Smooth muscle cell of the umbilical artery (primary cell): ENCODE measurements around the gene REXO1. TPM values are rescaled to one million over a fixed set of nuclear protein-coding genes. Genes with fewer than 3 reads are reported as not detected.

Source experiments
- total RNA-seq: library from RNA; depleted of rRNA; stranded (reverse); fragments of >200 nt; gene quantifications from 2 replicates; pipeline ENCODE4 v1.2.3, GENCODE V29; 2014

Gene REXO1
- total RNA-seq, result 5.3 and 17.4 TPM in 2 replicates

GRCh38 chr19:1848399-1849131 is at the start of gene REXO1:
REXO1 (minus strand) TSS chr19:1848483; CDS start chr19:1848358, 125 bp downstream.

DNA sequence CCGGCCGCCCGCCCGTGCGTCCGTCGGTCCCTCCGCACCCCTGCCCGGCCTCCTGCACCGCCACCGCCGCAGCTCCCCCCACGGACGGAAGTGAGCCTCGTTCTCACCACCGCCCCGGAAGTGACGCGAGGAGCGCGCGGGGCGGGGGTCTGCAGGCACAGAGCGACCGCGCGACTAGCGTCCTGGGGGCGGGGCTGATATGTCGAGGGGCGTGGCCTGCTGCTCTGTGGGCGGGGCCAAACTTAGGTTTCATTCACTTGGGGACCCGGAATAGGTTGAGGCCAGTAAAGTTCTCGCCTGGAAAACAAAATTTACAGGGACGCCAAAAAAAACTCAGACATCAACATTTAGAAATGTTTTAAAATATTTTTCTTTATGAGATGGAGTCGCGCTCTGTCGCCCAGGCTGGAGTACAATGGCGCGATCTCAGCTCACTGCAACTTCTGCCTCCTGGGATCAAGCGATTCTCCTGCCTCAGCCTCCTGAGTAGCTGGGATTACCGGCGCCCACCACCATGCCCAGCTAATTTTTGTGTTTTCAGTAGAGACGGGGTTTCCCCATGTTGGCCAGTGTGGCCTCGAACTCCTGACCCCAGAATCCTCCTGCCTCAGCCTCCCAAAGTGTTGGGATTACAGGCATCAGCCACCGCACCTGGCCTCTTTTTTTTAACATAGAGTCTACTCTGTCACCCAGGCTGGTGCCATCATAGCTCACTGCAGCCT is 37.3 kb upstream of the REXO1 start, which contains the start of gene ABHD17A:
Gene ABHD17A (minus strand): TSS at position 99 of the 722 bp plus-strand sequence. CDS start 3,930 bp downstream, outside the sequence.

DNA sequence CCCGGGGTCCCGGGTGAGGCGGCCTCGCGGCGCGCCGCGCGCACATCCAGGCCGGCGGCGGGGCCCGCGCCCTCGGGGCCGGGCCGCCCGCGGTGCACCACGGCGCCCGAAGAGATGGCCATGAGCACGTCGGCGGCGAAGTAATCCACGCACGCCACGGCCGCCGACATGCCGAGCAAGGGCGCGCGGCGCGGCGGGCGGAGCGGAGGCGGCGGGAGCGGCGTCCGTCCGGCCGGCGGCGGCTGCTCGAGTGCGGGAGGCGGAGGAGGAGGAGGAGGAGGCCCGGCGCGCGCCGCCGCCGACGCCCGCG is 15.0 kb upstream of the REXO1 start, which contains the start of gene KLF16:
Gene KLF16 (minus strand): TSS at position 252 of the 310 bp plus-strand sequence. CDS start 82 bp downstream, at position 170.

DNA sequence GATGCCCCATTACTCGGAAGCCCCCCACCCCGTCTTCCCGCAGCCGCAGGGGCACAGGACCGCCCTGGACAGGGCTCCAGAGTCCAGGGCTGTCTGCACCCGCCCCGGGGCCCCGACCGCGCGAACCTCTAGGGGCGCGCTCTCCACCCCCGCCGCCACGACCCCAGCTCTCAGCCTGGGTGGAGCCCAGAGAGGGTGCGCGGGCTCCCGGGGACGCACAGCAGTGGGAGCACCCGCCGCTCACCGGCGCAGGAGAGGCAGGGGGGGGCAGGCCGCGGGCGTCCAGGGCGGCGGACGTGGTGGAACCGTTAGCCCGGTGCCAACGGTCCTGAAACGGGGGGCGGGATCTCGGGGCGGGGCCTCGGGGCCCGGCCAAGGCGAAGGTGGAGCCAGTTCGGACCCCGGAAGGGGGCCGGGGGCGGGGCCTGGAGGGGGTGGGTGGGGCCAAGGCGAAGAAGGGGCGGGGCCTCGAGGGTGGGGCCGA is 36.3 kb downstream of the REXO1 start, which contains the start of gene ATP8B3:
Gene ATP8B3 (minus strand): TSS at position 335 of the 484 bp plus-strand sequence. CDS start 540 bp downstream, outside the sequence.

Other genes with a start within 250 kb of the REXO1 start
- 34.0 and 45.1 TPM in 2 replicates for gene UQCR11, start 243.0 kb downstream of the REXO1 start, total RNA-seq
- 72.8 and 154 TPM in 2 replicates for gene TCF3, start 195.9 kb downstream of the REXO1 start, total RNA-seq
- not detected in 2 replicates for gene ONECUT3, start 95.0 kb downstream of the REXO1 start, total RNA-seq
- gene ATP8B3, start 36.2 kb downstream of the REXO1 start, total RNA-seq, result 0.89 and 4.8 TPM in 2 replicates
- 5.0 and 14.7 TPM in 2 replicates for gene KLF16, start 15.1 kb upstream of the REXO1 start, total RNA-seq
- 53.4 and 60.9 TPM in 2 replicates for gene ABHD17A, start 37.0 kb upstream of the REXO1 start, total RNA-seq
- 1.5 and 3.2 TPM in 2 replicates for gene ADAT3, start 56.9 kb upstream of the REXO1 start, total RNA-seq
- gene SCAMP4, start 56.9 kb upstream of the REXO1 start, total RNA-seq, result 42.2 and 73.5 TPM in 2 replicates
- 57.9 and 83.8 TPM in 2 replicates for gene CSNK1G2, start 92.7 kb upstream of the REXO1 start, total RNA-seq
- gene BTBD2, start 167.2 kb upstream of the REXO1 start, total RNA-seq, result 49.9 and 123 TPM in 2 replicates
- 49.0 and 102 TPM in 2 replicates for gene MKNK2, start 202.8 kb upstream of the REXO1 start, total RNA-seq
- 14.0 and 36.9 TPM in 2 replicates for gene MOB3A, start 247.8 kb upstream of the REXO1 start, total RNA-seq
- 0.89 and 1.5 TPM in 2 replicates for gene IZUMO4, start 248.4 kb upstream of the REXO1 start, total RNA-seq